GM15510 (cell line): ENCODE data around the gene KLHL3.

ENCODE experiments used
- POLR2A ChIP-seq: IDR thresholded peaks from 3 replicates; pipeline ENCODE4 v1.6.1; 2011; ENCODE audit warnings: borderline replicate concordance; ENCODE audit not compliant: insufficient read length; ENCODE audit errors: extremely low read depth

The KLHL3 gene

GRCh38 chr5:137621861-137622823 lies 113.7 kb downstream of the KLHL3 start:
- TF ChIP-seq POLR2A: no peak

- TF ChIP-seq POLR2A: no peak
Measured at GRCh38 chr5:137621306-137621705, 114.6 kb downstream of the KLHL3 start.

GRCh38 chr5:137619191-137619870 lies 116.6 kb downstream of the KLHL3 start:
- TF ChIP-seq POLR2A: no peak

GRCh38 chr5:137618476-137618875 lies 117.4 kb downstream of the KLHL3 start:
- no peak for TF ChIP-seq POLR2A

GRCh38 chr5:137617528-137618205 lies 118.2 kb downstream of the KLHL3 start:
- no peak for TF ChIP-seq POLR2A

GRCh38 chr5:137616046-137616445 lies 119.8 kb downstream of the KLHL3 start:
- no peak for TF ChIP-seq POLR2A

GRCh38 chr5:137615171-137615775 lies 120.6 kb downstream of the KLHL3 start:
- no peak for TF ChIP-seq POLR2A

GRCh38 chr5:137613554-137614265 lies 122.2 kb downstream of the KLHL3 start:
- TF ChIP-seq POLR2A: no peak

GRCh38 chr5:137612576-137612975 lies 123.3 kb downstream of the KLHL3 start:
- TF ChIP-seq POLR2A: no peak

- TF ChIP-seq POLR2A: no peak
Measured at GRCh38 chr5:137611794-137612435, 124.0 kb downstream of the KLHL3 start.

- no peak for TF ChIP-seq POLR2A
Measured at GRCh38 chr5:137611011-137611580, 124.8 kb downstream of the KLHL3 start.

- no peak for TF ChIP-seq POLR2A
Measured at GRCh38 chr5:137610598-137610997, 125.3 kb downstream of the KLHL3 start.

GRCh38 chr5:137609127-137609526 lies 126.8 kb downstream of the KLHL3 start:
- no peak for TF ChIP-seq POLR2A

GRCh38 chr5:137607771-137608170 lies 128.1 kb downstream of the KLHL3 start:
- TF ChIP-seq POLR2A: no peak

- no peak for TF ChIP-seq POLR2A
Measured at GRCh38 chr5:137606401-137606800, 129.5 kb downstream of the KLHL3 start.
